Heart left ventricle (tissue), 16 donors: Measurements from ENCODE around the gene MICAL2. TPM values are rescaled to one million over a fixed set of nuclear protein-coding genes. Genes with fewer than 3 reads are reported as not detected.
A peak's percentile ranks its signal among the peaks of the same experiment; 100 is the strongest.

Experiments
- ATAC-seq, 4 donors: fragments of 200-7000 bp; cut with Tn5 transposase; one replicate each; pipeline ENCODE4 v1.9.1; 2020 to 2022; ENCODE audit warnings: moderate library complexity in 4 of 4, mild to moderate bottlenecking in 3 of 4, moderate number of reproducible peaks in 1 of 4
- DNase-seq, 5 donors: peaks; one replicate each; pipeline ENCODE4 v3.0.0-alpha.2; 2020
- H3K27ac ChIP-seq, 12 donors: fragments of 200-600 bp; sonication (generic) in 4 of 12; one replicate each; pipeline versions ENCODE4 v1.5.0 to v1.8.0; 2016 to 2022; ENCODE audit warnings: mild to moderate bottlenecking in 2 of 12
- H3K27me3 ChIP-seq, 9 donors: fragments of 200-600 bp; sonication (generic) in 2 of 9; one replicate each; pipeline versions ENCODE4 v1.5.1 to v1.8.0; 2016 to 2022; ENCODE audit warnings: mild to moderate bottlenecking in 3 of 9
- H3K36me3 ChIP-seq, 9 donors: fragments of 200-600 bp; sonication (generic) in 2 of 9; one replicate each; pipeline versions ENCODE4 v1.5.0 to v1.8.0; 2018 to 2022; ENCODE audit warnings: mild to moderate bottlenecking in 2 of 9
- H3K4me1 ChIP-seq, 12 donors: fragments of 200-600 bp; sonication (generic) in 4 of 12; one replicate each; pipeline versions ENCODE4 v1.5.0 to v1.8.0; 2016 to 2022; ENCODE audit warnings: mild to moderate bottlenecking in 3 of 12
- H3K4me3 ChIP-seq, 12 donors: fragments of 200-600 bp; sonication (generic) in 4 of 12; one replicate each; pipeline versions ENCODE4 v1.5.0 to v1.8.0; 2017 to 2022; ENCODE audit warnings: mild to moderate bottlenecking in 9 of 12, moderate library complexity in 4 of 12
- H3K9me3 ChIP-seq, 12 donors: fragments of 200-600 bp; sonication (generic) in 4 of 12; one replicate each; pipeline versions ENCODE4 v1.5.0 to v1.8.0; 2016 to 2022; ENCODE audit warnings: mild to moderate bottlenecking in 1 of 12
- CTCF ChIP-seq, 12 donors: fragments of 200-600 bp; sonication (generic) in 4 of 12; IDR thresholded peaks; one replicate each; pipeline versions ENCODE4 v1.5.0 to v1.8.0; 2018 to 2022; ENCODE audit warnings: antibody characterized with exemption in 12 of 12, mild to moderate bottlenecking in 5 of 12
- POLR2A ChIP-seq, 2 donors: fragments of 450-650 bp; IDR thresholded peaks; one replicate each; pipeline ENCODE4 v1.6.1; 2017; ENCODE audit warnings: antibody characterized with exemption in 2 of 2, mild to moderate bottlenecking in 2 of 2, moderate library complexity in 2 of 2
- WGBS, 4 donors: extraction: QIAGEN DNeasy Blood & Tissue Kit in 2 of 4; methylation state at CpG; one replicate each; pipeline versions ENCODE4 v1.1.5 to v1.1.7; 2013 to 2018; 5-methylcytosine and 5-hydroxymethylcytosine counted together
- intact Hi-C, 10 donors: fragments of 100-400 bp; cut with DNase I; formaldehyde crosslinking; loops; one replicate each; pipeline versions ENCODE4 v1.11.1 to v1.14.2; 2022
- long read RNA-seq, 3 donors: library from polyadenylated mRNA; unstranded; transcript quantifications; one replicate each; pipeline ENCODE4 v2.0.0, GENCODE V29; 2020 to 2021
- polyA plus RNA-seq, 2 donors: library from polyadenylated mRNA; stranded (reverse); fragments of 200-250 nt; gene quantifications; one replicate each; pipeline ENCODE4 v1.2.3, GENCODE V29; 2013
- total RNA-seq, 9 donors: library from RNA; depleted of rRNA in 2 of 9; stranded (reverse); fragments of >200 nt in 2 of 9; fragmentation: NEBNext Ultra II Directional in 3 of 9; extraction: Animal tissue kit (Norgen Biotek cat#: 25700) in 3 of 9; gene quantifications; one replicate each; pipeline versions ENCODE4 v1.1.0 to v1.2.4, GENCODE V29; 2016 to 2023
- donor health status: ischemic (EF 13 %, LVEDD 7.1; RV severe dilation, severe dysfunction).
- donor health status: healthy with polysubstance abuse.
- donor health status: DM: no; HTN: yes; CAD: no.
- donor health status: DM: no; HTN: no; CAD: no.
- donor health status: ischemic (EF 25% LVEDD 6.9; RV normal size, moderate dysfunction).
- donor health status: ischemic (EF 25% LVEDD 5.7; RV mildly dilated, moderate dysfunction).
- donor health status: healthy.
- donor health status: DM: yes; HTN: yes; CAD: no.
- donor health status: ischemic (EF 35%, LVEDD 5.7; RV mildly dilated, moderate dysfunction).
- donor health status: nonischemic (EF 11% LVEDD 7.7; RV severe dilation, severe dysfunction).
- donor health status: DM: yes; HTN: yes; CAD: no.
- donor health status: PGD.
- donor health status: ischemic (EF 29% LVEDD 5.4; RV normal size, mild dysfunction).
- donor health status: nonischemic (EF 23%, LVEDD 6.1; RV moderate dilation, normal function).

The MICAL2 gene
- total RNA-seq (100 to 1,000 TPM in 2 of 9 donors, 10 to 100 TPM in 7; 48.2 to 110 (median 87.8) TPM), polyA plus RNA-seq (10 to 100 TPM; 37.6 to 86.4 TPM)
- long read RNA-seq, donor 1, partial matches to known transcripts, result 28 of 62 reads
- long read RNA-seq, donor 1, other reads (novel, unspliced or antisense), result 32 of 62 reads
- long read RNA-seq, donor 2, transcript MICAL2-202 (28 exons, 3,906 nt), result major isoform, 20 of 267 reads
- long read RNA-seq, donor 2, partial matches to known transcripts, result 75 of 267 reads
- long read RNA-seq, donor 2, other reads (novel, unspliced or antisense), result 171 of 267 reads
- long read RNA-seq, donor 3, transcript MICAL2-202 (28 exons, 3,906 nt), result major isoform, 7 of 141 reads
- long read RNA-seq, donor 3, partial matches to known transcripts, result 59 of 141 reads
- long read RNA-seq, donor 3, other reads (novel, unspliced or antisense), result 73 of 141 reads

- TF ChIP-seq CTCF (IDR thresholded peaks at IDR 0.05) (no peak), POLR2A (IDR thresholded peaks at IDR 0.05) (peak; percentile 46 to 76)
- DNase-seq (peak; percentile 92 to 95 (median 93)), ATAC-seq (peak; percentile 95 to 99 (median 96))
- intact Hi-C loops, result loop anchor here in 6 of 10 donors (2.0 to 10.0 kb wide), 6 partner anchors 47 to 127 kb away; no protein-coding TSS in a partner anchor
- peaks cover 0 to 5% (median 0%) of the 10 kb centered on the region in 9 donors for H3K36me3 ChIP-seq
- no peaks in the 10 kb centered on the region for H3K9me3 ChIP-seq
- H3K4me3 ChIP-seq, result peak within 1 kb of the TSS; percentile 62 to 93 (median 86)
- peaks cover 0 to 62% (median 49%) of the 10 kb centered on the region in 12 donors for H3K4me1 ChIP-seq
- no peaks in the 10 kb centered on the region for H3K27me3 ChIP-seq
- H3K27ac ChIP-seq, result peak within 1 kb of the TSS; percentile 46 to 91 (median 84)
- WGBS, 4 donors, result 0 to 3% (median 1%) methylated on average over 12 to 56 of the region's 56 CpGs
Measured at GRCh38 chr11:12110201-12110713, at the start of gene MICAL2. Gene MICAL2 (plus strand): TSS chr11:12110590. CDS start chr11:12162156, 51,566 bp downstream.

- Histone ChIP-seq H3K36me3 (no peaks in the 10 kb centered on the region), H3K4me1 (peaks cover 0 to 14% (median 7%) of the 10 kb centered on the region in 12 donors), H3K4me3 (no peak overlapping the region), H3K9me3 (peaks cover 0 to 13% (median 0%) of the 10 kb centered on the region in 12 donors), H3K27ac (no peak overlapping the region), H3K27me3 (no peaks in the 10 kb centered on the region)
- 65 to 90% (median 75%) methylated on average over 8 to 9 of the region's 9 CpGs for WGBS, 4 donors
- DNase-seq, result no peak
- intact Hi-C loops, result loop anchor here in 1 of 10 donors (5.0 kb wide), 1 partner anchor 200 kb away; no protein-coding TSS in a partner anchor
- peak in 1 of 4 donors; percentile 38 for ATAC-seq
- no peak for TF ChIP-seq CTCF (IDR thresholded peaks at IDR 0.05)
- no peak for TF ChIP-seq POLR2A (IDR thresholded peaks at IDR 0.05)
Measured at GRCh38 chr11:12061851-12062560, 48.4 kb upstream of the MICAL2 start.

- Histone ChIP-seq H3K36me3 (no peaks in the 10 kb centered on the region), H3K27me3 (no peaks in the 10 kb centered on the region), H3K9me3 (peaks cover 0 to 7% (median 0%) of the 10 kb centered on the region in 12 donors), H3K4me1 (peaks cover 0 to 18% (median 8%) of the 10 kb centered on the region in 12 donors), H3K27ac (no peak overlapping the region), H3K4me3 (no peak overlapping the region)
- no peak for DNase-seq
- intact Hi-C loops, result loop anchor here in 1 of 10 donors (5.0 kb wide), 1 partner anchor 199 kb away; no protein-coding TSS in a partner anchor
- 96 to 99% (median 97%) methylated on average over 2 of the region's 2 CpGs for WGBS, 4 donors
- TF ChIP-seq CTCF (IDR thresholded peaks at IDR 0.05) (no peak), POLR2A (IDR thresholded peaks at IDR 0.05) (no peak)
- no peak for ATAC-seq
Measured at GRCh38 chr11:12063251-12063650, 47.1 kb upstream of the MICAL2 start.
